Lower leg skin (tissue), 4 donors: ENCODE data around the gene OSBPL2. TPM values are rescaled to one million over a fixed set of nuclear protein-coding genes. Genes with fewer than 3 reads are reported as not detected.

Experiments
- DNase-seq, 2 donors: peaks; one replicate each; pipeline ENCODE4 v3.0.0-alpha.2; 2019; ENCODE audit warnings: low spot score in 2 of 2
- H3K4me3 ChIP-seq: fragments of 200-600 bp; sonication (generic); 2 replicates; pipeline ENCODE4 v1.5.1; 2017; ENCODE audit warnings: mild to moderate bottlenecking, low read depth; ENCODE audit not compliant: poor library complexity, severe bottlenecking
- POLR2A ChIP-seq, 2 donors: fragments of 450-650 bp; IDR thresholded peaks; one replicate each; pipeline ENCODE4 v1.6.1; 2016 to 2017; ENCODE audit warnings: antibody characterized with exemption in 2 of 2, mild to moderate bottlenecking in 1 of 2, moderate library complexity in 1 of 2
- WGBS, 2 donors: methylation state at CpG; one replicate each; pipeline ENCODE4 v1.1.5; 2018; 5-methylcytosine and 5-hydroxymethylcytosine counted together
- intact Hi-C: fragments of 100-400 bp; cut with DNase I; formaldehyde crosslinking; loops from one replicate; pipeline ENCODE4 v1.15.0; 2023; ENCODE audit warnings: low total_unique reads
- total RNA-seq, 4 donors: library from RNA; depleted of rRNA; stranded (reverse); fragments of >200 nt; gene quantifications; one replicate each; pipeline ENCODE4 v1.1.0, GENCODE V29; 2016
- TF ChIP-seq, protein P1 (sequence below), 3 donors: fragments of 450-650 bp; IDR thresholded peaks; one replicate each; pipeline ENCODE4 v1.5.1; 2016; ENCODE audit warnings: antibody characterized with exemption in 3 of 3, mild to moderate bottlenecking in 3 of 3, moderate library complexity in 2 of 3

Gene OSBPL2
- total RNA-seq, 4 donors from 2014 or later, result 69.7 to 135 (median 86.0) TPM

DNA sequence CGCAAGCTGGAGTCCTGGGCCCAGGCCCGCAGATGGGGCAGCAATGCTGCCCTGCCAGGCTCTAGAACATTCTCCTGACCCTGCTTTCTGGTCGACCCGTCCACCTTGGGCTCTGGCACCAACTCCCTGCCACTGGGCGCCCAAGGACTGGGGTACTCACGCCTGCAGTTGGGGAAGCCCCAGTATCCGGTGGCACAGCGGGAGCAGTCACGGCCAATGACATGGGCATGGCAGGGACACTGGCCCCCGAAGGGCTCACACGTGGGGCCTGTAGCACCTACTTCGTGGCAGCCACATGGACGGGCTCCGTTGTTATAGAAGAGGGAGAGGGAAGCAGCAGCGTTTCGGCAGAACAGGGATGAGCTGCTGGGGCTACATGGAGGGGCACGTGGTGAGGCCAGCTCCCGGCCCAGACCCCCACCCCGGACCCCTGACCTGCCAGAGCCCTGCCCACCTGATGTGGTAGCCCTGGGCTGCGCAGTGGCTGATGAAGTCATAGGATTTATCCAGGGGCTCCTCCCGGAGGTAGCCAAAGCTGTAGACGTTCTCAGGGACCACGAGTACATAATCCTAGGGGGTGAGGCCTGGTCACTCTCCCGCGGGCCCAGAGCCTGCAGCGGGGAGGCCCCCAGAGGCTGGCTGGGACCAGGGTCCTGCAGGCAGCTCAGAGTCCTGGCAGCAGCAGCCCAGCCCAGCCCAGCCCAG lies 90.5 kb downstream of the OSBPL2 start:
- intact Hi-C loops, result no loop called here
- DNase-seq, result no peak
- 81 to 89% methylated on average over 23 to 25 of the region's 26 CpGs for WGBS, 2 donors
- TF ChIP-seq, protein P1, sequence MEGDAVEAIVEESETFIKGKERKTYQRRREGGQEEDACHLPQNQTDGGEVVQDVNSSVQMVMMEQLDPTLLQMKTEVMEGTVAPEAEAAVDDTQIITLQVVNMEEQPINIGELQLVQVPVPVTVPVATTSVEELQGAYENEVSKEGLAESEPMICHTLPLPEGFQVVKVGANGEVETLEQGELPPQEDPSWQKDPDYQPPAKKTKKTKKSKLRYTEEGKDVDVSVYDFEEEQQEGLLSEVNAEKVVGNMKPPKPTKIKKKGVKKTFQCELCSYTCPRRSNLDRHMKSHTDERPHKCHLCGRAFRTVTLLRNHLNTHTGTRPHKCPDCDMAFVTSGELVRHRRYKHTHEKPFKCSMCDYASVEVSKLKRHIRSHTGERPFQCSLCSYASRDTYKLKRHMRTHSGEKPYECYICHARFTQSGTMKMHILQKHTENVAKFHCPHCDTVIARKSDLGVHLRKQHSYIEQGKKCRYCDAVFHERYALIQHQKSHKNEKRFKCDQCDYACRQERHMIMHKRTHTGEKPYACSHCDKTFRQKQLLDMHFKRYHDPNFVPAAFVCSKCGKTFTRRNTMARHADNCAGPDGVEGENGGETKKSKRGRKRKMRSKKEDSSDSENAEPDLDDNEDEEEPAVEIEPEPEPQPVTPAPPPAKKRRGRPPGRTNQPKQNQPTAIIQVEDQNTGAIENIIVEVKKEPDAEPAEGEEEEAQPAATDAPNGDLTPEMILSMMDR (IDR thresholded peaks at IDR 0.05), result no peak
- TF ChIP-seq POLR2A (IDR thresholded peaks at IDR 0.05), result no peak
- no peak overlapping the region for H3K4me3 ChIP-seq

DNA sequence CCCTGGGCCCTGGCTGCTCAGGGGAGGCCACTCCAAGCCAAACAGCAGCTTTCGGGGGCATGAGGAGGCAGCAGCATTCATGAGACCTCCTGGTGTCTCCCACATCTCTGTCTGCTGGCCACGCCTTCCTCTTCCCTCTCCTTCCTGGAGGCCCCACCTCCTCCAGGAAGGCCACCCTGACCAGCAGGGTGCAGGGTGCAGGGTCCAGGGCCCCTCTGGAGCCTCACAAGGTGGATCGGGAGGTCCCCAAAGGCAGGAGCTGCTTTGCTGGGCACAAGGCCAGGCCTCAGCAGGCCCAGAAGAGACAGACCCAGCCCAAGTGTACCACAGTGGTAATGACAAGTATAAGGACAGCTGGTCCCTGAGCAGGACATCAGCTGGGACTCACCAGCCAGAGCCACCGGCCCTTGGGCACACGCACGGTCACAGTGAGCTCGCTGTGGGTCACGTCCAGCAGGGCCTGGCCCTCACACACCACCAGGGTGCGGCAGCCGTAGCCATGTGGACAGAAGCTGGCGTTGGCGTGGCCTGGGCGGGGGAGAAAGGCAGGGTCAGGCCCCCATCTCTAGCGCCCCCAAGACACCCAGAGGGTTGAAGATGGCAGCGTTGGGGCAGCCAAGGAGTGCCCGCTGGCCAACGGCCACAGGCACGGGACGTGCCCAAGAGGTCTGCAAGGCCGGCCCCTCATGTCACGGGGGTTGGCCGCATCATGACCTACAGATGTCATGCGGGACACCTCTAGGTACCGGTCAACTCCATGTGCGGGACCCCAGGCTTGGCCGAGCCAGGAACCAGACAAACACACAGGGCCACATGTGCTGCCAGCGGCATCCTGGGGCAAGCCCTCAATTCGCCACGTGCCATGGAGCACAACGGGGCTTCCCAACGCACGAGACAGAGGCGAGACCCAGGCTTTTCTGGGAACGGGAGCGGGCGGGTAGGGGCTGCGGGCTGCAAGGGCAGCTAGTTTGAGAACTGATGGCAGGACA lies 91.4 kb downstream of the OSBPL2 start:
- no peak for TF ChIP-seq POLR2A (IDR thresholded peaks at IDR 0.05)
- TF ChIP-seq, protein P1 (IDR thresholded peaks at IDR 0.05), result no peak
- 94 to 96% methylated on average over 23 to 35 of the region's 37 CpGs for WGBS, 2 donors
- DNase-seq, result no peak
- no peak overlapping the region for H3K4me3 ChIP-seq
- intact Hi-C loops, result no loop called here

DNA sequence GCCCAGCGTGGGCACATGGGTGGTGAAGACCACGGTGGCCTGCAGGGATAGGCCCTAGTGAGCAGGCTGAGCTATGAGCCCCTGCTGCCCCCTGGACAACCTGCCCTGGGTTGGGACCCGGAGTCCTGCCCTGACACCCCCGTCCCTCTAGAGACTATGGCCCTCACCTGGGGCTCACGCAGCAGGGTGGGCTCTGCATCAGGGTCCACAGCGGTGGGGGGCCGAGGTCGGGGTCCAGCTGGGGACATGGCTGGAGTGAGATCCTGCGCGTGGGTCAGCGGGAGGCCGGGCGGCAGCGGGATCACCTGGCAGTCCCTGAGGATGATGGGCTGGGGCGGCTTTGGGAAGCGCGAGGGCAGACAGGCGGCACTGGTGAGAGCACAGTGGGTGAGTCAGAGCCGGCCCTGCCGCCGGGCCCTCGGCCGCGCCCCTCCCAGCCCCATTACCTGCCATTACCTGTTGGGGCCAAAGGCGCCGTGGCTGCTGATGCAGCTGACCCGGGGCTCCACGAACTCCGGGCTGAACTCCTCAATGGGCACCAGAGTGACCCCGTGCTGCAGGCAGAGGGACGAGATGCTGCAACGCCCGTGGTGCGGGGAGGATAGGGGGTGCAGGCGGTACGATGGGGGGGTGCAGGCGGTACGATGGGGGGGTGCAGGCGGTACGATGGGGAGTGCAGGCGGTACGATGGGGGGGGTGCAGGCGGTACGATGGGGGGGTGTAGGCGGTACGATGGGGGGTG lies 92.4 kb downstream of the OSBPL2 start:
- no peak overlapping the region for H3K4me3 ChIP-seq
- no peak for DNase-seq
- 74 to 79% methylated on average over 35 to 45 of the region's 46 CpGs for WGBS, 2 donors
- intact Hi-C loops, result no loop called here
- TF ChIP-seq POLR2A (IDR thresholded peaks at IDR 0.05), result no peak
- TF ChIP-seq, protein P1 (IDR thresholded peaks at IDR 0.05), result no peak

DNA sequence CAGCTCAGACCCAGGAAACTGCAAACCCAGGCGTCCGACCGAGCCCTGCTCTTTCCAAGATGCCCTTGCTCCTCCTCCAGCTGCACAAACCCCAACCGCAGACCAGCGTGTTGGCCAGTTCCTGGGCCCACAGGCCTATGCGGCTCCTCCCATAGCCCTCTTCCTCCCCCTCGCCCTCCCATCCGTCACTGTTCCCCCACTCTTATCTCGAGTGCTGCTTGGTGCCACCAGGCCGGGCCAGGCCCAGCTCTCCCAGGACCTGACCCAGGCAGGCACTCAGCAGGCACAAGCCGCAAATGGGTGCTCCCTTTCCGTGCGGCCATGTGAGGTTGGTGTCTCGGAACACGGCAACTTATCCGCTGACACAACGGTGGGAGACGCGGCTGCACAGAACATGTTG lies 93.0 kb downstream of the OSBPL2 start:
- TF ChIP-seq POLR2A (IDR thresholded peaks at IDR 0.05), result no peak
- TF ChIP-seq, protein P1 (IDR thresholded peaks at IDR 0.05), result no peak
- DNase-seq, result no peak
- 92 to 95% methylated on average over 19 of the region's 19 CpGs for WGBS, 2 donors
- intact Hi-C loops, result no loop called here
- no peak overlapping the region for H3K4me3 ChIP-seq

DNA sequence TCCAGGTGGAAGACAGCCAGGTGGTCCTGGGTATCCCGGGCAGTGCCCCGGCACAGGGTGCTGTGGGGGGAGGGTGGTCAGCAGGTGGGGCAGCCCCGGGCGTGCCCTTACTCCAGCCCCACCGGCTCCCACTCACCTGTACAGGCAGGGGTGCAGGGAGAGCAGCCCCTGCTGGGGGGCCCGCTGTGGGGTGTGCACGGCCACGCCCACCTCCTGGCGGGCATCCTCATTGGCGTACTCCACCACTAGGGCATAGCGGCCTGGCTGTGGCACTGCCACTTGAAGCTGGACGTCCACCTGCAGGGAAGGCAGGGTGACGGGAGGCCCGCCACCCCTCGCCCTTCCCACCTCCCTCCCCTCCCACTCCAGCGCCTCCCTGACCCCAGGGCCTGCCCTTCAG lies 94.1 kb downstream of the OSBPL2 start:
- no peak overlapping the region for H3K4me3 ChIP-seq
- intact Hi-C loops, result no loop called here
- DNase-seq, result no peak
- TF ChIP-seq POLR2A (IDR thresholded peaks at IDR 0.05), result no peak
- TF ChIP-seq, protein P1 (IDR thresholded peaks at IDR 0.05), result no peak
- 78 to 79% methylated on average over 11 to 14 of the region's 16 CpGs for WGBS, 2 donors
